H1 (cell line): ENCODE results near the gene NOSIP. TPM values are rescaled to one million over a fixed set of nuclear protein-coding genes. Genes with fewer than 3 reads are reported as not detected.

Experiments used
- CEBPB ChIP-seq: IDR thresholded peaks from 2 replicates; pipeline ENCODE4 v1.6.1; 2012; ENCODE audit warnings: low read depth, low read length
- EP300 ChIP-seq, 2 experiments: IDR thresholded peaks; 1 replicate in 1 of 2; 2 replicates in 1 of 2; pipeline ENCODE4 v1.6.1; 2011 to 2012; ENCODE audit warnings: low read depth in 2 of 2, low read length in 2 of 2, mild to moderate bottlenecking in 2 of 2, borderline replicate concordance in 1 of 2, inconsistent platforms in 1 of 2, moderate library complexity in 1 of 2
- GABPA ChIP-seq: IDR thresholded peaks from 2 replicates; pipeline ENCODE4 v1.6.1; 2011; ENCODE audit warnings: mild to moderate bottlenecking, low read length, moderate library complexity, borderline replicate concordance; ENCODE audit not compliant: insufficient read depth
- GTF2F1 ChIP-seq: IDR thresholded peaks from 2 replicates; pipeline ENCODE4 v1.6.1; 2012; ENCODE audit warnings: low read depth, low read length, improper control_type of control experiment, borderline replicate concordance
- NANOG ChIP-seq: IDR thresholded peaks from 2 replicates; pipeline ENCODE4 v1.6.1; 2011; ENCODE audit warnings: low read length, low read depth, mild to moderate bottlenecking, inconsistent platforms; ENCODE audit not compliant: insufficient read depth, poor library complexity, severe bottlenecking
- RAD21 ChIP-seq, 2 experiments: IDR thresholded peaks in 1 of 2; conservative IDR thresholded peaks in 1 of 2; 2 replicates each; pipeline ENCODE4 v1.6.1; 2011; ENCODE audit warnings: low read depth in 2 of 2, low read length in 2 of 2, improper control_type of control experiment in 1 of 2, inconsistent platforms in 1 of 2, mild to moderate bottlenecking in 1 of 2, moderate library complexity in 1 of 2
- RBBP5 ChIP-seq: IDR thresholded peaks from 2 replicates; pipeline ENCODE4 v1.7.1; 2012; ENCODE audit warnings: low read depth, mild to moderate bottlenecking, inconsistent platforms, low read length, moderate library complexity, borderline replicate concordance
- SP4 ChIP-seq: IDR thresholded peaks from 2 replicates; pipeline ENCODE4 v1.6.1; 2012; ENCODE audit warnings: low read length, inconsistent platforms
- TAF7 ChIP-seq: optimal IDR thresholded peaks from 2 replicates; pipeline ENCODE3; 2011; ENCODE audit warnings: low read depth, mild to moderate bottlenecking, inconsistent platforms, low read length, moderate library complexity, borderline replicate concordance
- polyA plus RNA-seq, 7 experiments: library from polyadenylated mRNA; depleted of rRNA in 3 of 7; stranded (reverse) in 5 of 7; unstranded in 2 of 7; fragments of >200 nt in 5 of 7; fragments of 200-250 nt in 2 of 7; gene quantifications; 1 replicate in 5 of 7; 2 replicates in 1 of 7; 4 replicates in 1 of 7; pipeline versions ENCODE4 v1.2.1 to v1.2.3, GENCODE V29; 2011 to 2013; ENCODE audit warnings: missing spikeins in 2 of 7, mixed read lengths in 2 of 7
- total RNA-seq: library from RNA; stranded (reverse); fragmentation: NEBNext Ultra II Directional; extraction: Animal tissue kit (Norgen Biotek cat#: 25700); gene quantifications from 2 replicates; pipeline ENCODE4 v1.2.1, GENCODE V29; 2021

The NOSIP gene
- total and polyA plus RNA-seq, 2 of the 8 experiments (the other 6 are each of a cell fraction or from before 2014, with no cell fraction given), result 85.1 to 192 TPM

GRCh38 chr19:49556412-49557398, 23.7 kb downstream of the NOSIP start (continued):
- TF ChIP-seq GTF2F1 (no peak), TAF7 (no peak), NANOG (no peak), SP4 (0 out of 2 replicates have a peak, but pooled peaks have one; percentile 8), EP300 (IDR thresholded peaks at IDR 0.05; ENCODE audit: borderline replicate concordance in 1 of 2, low read depth in 2 of 2, low read length in 2 of 2) (no peak), RBBP5 (peak; percentile 68; the same call in 1 of the 2 replicates), GABPA (no peak), RAD21 (IDR thresholded peaks at IDR 0.05 in 1 of 2, conservative IDR thresholded peaks at IDR 0.05 in 1 of 2; ENCODE audit: low read depth in 2 of 2, low read length in 2 of 2) (no peak; a peak in 1 of 4 replicates), CEBPB (no peak)
